K562 (cell line): ENCODE results near the gene TCEANC2. TPM values are rescaled to one million over a fixed set of nuclear protein-coding genes. Genes with fewer than 3 reads are reported as not detected.

Experiments used
- CREB3L1 ChIP-seq: fragments of 450-650 bp; IDR thresholded peaks from 2 replicates; pipeline ENCODE4 v1.6.1; 2014; ENCODE audit warnings: low read depth, mild to moderate bottlenecking, moderate library complexity, borderline replicate concordance
- E2F5 ChIP-seq: sonication (generic); formaldehyde crosslinking; IDR thresholded peaks from 2 replicates; pipeline ENCODE4 v1.8.0; 2022; ENCODE audit warnings: mild to moderate bottlenecking, missing genetic modification reagents
- FOXP1 ChIP-seq: sonication (generic); formaldehyde crosslinking; IDR thresholded peaks from 2 replicates; pipeline ENCODE4 v1.8.0; 2022; ENCODE audit warnings: mild to moderate bottlenecking, missing genetic modification reagents
- HEY1 ChIP-seq: fragments of 250-450 bp; sonication (Bioruptor Pico); IDR thresholded peaks from 2 replicates; pipeline ENCODE4 v1.5.0; 2020; ENCODE audit warnings: mild to moderate bottlenecking, moderate library complexity, borderline replicate concordance
- HNRNPK ChIP-seq: fragments of 200-400 bp; formaldehyde crosslinking; IDR thresholded peaks from one replicate; pipeline ENCODE4 v1.6.1; 2018; ENCODE audit warnings: mild to moderate bottlenecking, low read depth, low read length; ENCODE audit not compliant: poor library complexity, severe bottlenecking
- HSF4 ChIP-seq: fragments of 250-450 bp; sonication (Bioruptor Pico); IDR thresholded peaks from 2 replicates; pipeline ENCODE4 v2.1.2; 2022; ENCODE audit warnings: mild to moderate bottlenecking, moderate library complexity, borderline replicate concordance
- PHF20 ChIP-seq: fragments of 450-650 bp; IDR thresholded peaks from 2 replicates; pipeline ENCODE4 v1.6.1; 2018; ENCODE audit not compliant: partially characterized antibody
- PKNOX1 ChIP-seq: fragments of 450-650 bp; IDR thresholded peaks from 2 replicates; pipeline ENCODE4 v1.6.1; 2016
- TAF7 ChIP-seq: fragments of 450-650 bp; IDR thresholded peaks from 2 replicates; pipeline ENCODE4 v1.6.1; 2016; ENCODE audit warnings: missing genetic modification characterization, missing compliant biosample characterization
- TFE3 ChIP-seq: fragments of 450-650 bp; formaldehyde crosslinking; IDR thresholded peaks from 2 replicates; pipeline ENCODE4 v1.4.0; 2020; ENCODE audit warnings: mild to moderate bottlenecking, mixed read lengths
- ZNF280A ChIP-seq: fragments of 450-650 bp; IDR thresholded peaks from 2 replicates; pipeline ENCODE4 v1.6.1; 2018; ENCODE audit warnings: mild to moderate bottlenecking, low read depth; ENCODE audit not compliant: partially characterized antibody
- ZNF431 ChIP-seq: sonication (generic); formaldehyde crosslinking; IDR thresholded peaks from 2 replicates; pipeline ENCODE4 v1.8.0; 2022; ENCODE audit warnings: mild to moderate bottlenecking, missing genetic modification reagents
- ZNF655 ChIP-seq: fragments of 250-450 bp; sonication (Bioruptor Pico); IDR thresholded peaks from 2 replicates; pipeline ENCODE4 v1.5.0; 2021
- ZNF740 ChIP-seq, 3 experiments: fragments of 200-800 bp in 1 of 3; sonication (Bioruptor generic) in 1 of 3; sonication (generic) in 1 of 3; formaldehyde crosslinking in 1 of 3; IDR thresholded peaks; 2 replicates each; pipeline versions ENCODE4 v1.6.1 to v1.8.0; 2016 to 2022; ENCODE audit warnings: mild to moderate bottlenecking in 2 of 3, missing compliant biosample characterization in 2 of 3, missing genetic modification characterization in 2 of 3, missing genetic modification reagents in 1 of 3
- ZNF77 ChIP-seq: fragments of 250-450 bp; sonication (Bioruptor Pico); IDR thresholded peaks from 2 replicates; pipeline ENCODE4 v1.5.0; 2020
- polyA plus RNA-seq, 8 experiments: library from polyadenylated mRNA; depleted of rRNA in 4 of 8; stranded (reverse) in 5 of 8; unstranded in 3 of 8; fragments of >200 nt; fragmentation: Nextera tagmentation in 2 of 8; fragmentation: Illumina TruSeq in 1 of 8; extraction: Ambion mirVana in 2 of 8; extraction: Trizol in 1 of 8; gene quantifications; 2 replicates each; pipeline versions ENCODE4 v1.2.1 to v1.2.3, GENCODE V29; 2011 to 2014; ENCODE audit warnings: inconsistent platforms in 1 of 8, missing spikeins in 1 of 8
- total RNA-seq, 7 experiments: library from RNA; depleted of rRNA in 6 of 7; stranded (reverse); fragments of >200 nt in 6 of 7; fragmentation: Illumina TruSeq in 2 of 7; extraction: Trizol in 2 of 7; gene quantifications; 2 replicates each; pipeline versions ENCODE4 v1.2.1 to v1.2.3, GENCODE V29; 2011 to 2021; ENCODE audit warnings: low replicate concordance in 1 of 7

TCEANC2 gene
- total and polyA plus RNA-seq, 9 of the 15 experiments (the other 6 are each of a cell fraction or from before 2014, with no cell fraction given) = 3.3 to 10.2 (median 7.0) TPM

GRCh38 chr1:54052934-54053744 is at the start of gene TCEANC2, which contains the start of gene TMEM59 (continued):
- TF ChIP-seq ZNF280A (no peak), PHF20 (peak; percentile 72), TFE3 (CRISPR knock-in tag) (no peak), E2F5 (no peak), CREB3L1 (peak; percentile 98), PKNOX1 (peak; percentile 92), HNRNPK (no peak), HSF4 (CRISPR knock-in tag) (no peak), ZNF655 (no peak), ZNF740 (CRISPR knock-in tag; IDR thresholded peaks at IDR 0.05) (0 out of 2 replicates have a peak, but pooled peaks have one; percentile 13), ZNF740 (tag; IDR thresholded peaks at IDR 0.05) (no peak), ZNF431 (CRISPR knock-in tag) (peak; percentile 24; the same call in 1 of the 2 replicates), TAF7 (tag) (peak; percentile 85; the same call in 1 of the 2 replicates), ZNF77 (CRISPR knock-in tag) (no peak), HEY1 (no peak), FOXP1 (CRISPR knock-in tag) (peak; percentile 86; the same call in 1 of the 2 replicates)
